ENCODE results near the gene USO1. TPM values are rescaled to one million over a fixed set of nuclear protein-coding genes. Genes with fewer than 3 reads are reported as not detected.

USO1 gene
- total and polyA plus RNA-seq, 2 of the 13 experiments (the other 11 are each of a cell fraction or from before 2014, with no cell fraction given), result 52.2 to 87.7 TPM

- no peak for FAIRE-seq
- TF ChIP-seq HDAC2 (CRISPR knock-in tag; IDR thresholded peaks at IDR 0.05), result no peak
- no peak for TF ChIP-seq ZNF83 (CRISPR knock-in tag; IDR thresholded peaks at IDR 0.05; ENCODE audit: borderline replicate concordance)
- no peak for TF ChIP-seq ATRX (CRISPR knock-in tag; IDR thresholded peaks at IDR 0.05; ENCODE audit: borderline replicate concordance)
- TF ChIP-seq SKI (IDR thresholded peaks at IDR 0.05; ENCODE audit: partially characterized antibody), result no peak
- TF ChIP-seq, protein P1, sequence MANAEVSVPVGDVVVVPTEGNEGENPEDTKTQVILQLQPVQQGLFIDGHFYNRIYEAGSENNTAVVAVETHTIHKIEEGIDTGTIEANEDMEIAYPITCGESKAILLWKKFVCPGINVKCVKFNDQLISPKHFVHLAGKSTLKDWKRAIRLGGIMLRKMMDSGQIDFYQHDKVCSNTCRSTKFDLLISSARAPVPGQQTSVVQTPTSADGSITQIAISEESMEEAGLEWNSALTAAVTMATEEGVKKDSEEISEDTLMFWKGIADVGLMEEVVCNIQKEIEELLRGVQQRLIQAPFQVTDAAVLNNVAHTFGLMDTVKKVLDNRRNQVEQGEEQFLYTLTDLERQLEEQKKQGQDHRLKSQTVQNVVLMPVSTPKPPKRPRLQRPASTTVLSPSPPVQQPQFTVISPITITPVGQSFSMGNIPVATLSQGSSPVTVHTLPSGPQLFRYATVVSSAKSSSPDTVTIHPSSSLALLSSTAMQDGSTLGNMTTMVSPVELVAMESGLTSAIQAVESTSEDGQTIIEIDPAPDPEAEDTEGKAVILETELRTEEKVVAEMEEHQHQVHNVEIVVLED (CRISPR knock-in tag; IDR thresholded peaks at IDR 0.05; ENCODE audit: borderline replicate concordance), result no peak
- no peak for TF ChIP-seq SIX4 (CRISPR knock-in tag; IDR thresholded peaks at IDR 0.05)
- TF ChIP-seq JUND (CRISPR knock-in tag; IDR thresholded peaks at IDR 0.05), result no peak
- no peak for TF ChIP-seq ZBTB40 (IDR thresholded peaks at IDR 0.05)
- TF ChIP-seq ZBTB40 (CRISPR knock-in tag; IDR thresholded peaks at IDR 0.05), result no peak
- TF ChIP-seq, protein P2, sequence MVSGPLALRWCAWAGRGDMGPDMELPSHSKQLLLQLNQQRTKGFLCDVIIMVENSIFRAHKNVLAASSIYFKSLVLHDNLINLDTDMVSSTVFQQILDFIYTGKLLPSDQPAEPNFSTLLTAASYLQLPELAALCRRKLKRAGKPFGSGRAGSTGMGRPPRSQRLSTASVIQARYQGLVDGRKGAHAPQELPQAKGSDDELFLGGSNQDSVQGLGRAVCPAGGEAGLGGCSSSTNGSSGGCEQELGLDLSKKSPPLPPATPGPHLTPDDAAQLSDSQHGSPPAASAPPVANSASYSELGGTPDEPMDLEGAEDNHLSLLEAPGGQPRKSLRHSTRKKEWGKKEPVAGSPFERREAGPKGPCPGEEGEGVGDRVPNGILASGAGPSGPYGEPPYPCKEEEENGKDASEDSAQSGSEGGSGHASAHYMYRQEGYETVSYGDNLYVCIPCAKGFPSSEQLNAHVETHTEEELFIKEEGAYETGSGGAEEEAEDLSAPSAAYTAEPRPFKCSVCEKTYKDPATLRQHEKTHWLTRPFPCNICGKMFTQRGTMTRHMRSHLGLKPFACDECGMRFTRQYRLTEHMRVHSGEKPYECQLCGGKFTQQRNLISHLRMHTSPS (CRISPR knock-in tag; IDR thresholded peaks at IDR 0.05; ENCODE audit: low read depth), result no peak
Measured at GRCh38 chr4:75698162-75698962, 26.0 kb upstream of the USO1 start.

More at GRCh38 chr4:75698162-75698962, 26.0 kb upstream of the USO1 start:
- Histone ChIP-seq H3K36me3 (replicated peaks in 1 of 2; ENCODE audit: control insufficient read depth in 1 of 2, insufficient read depth in 2 of 2, low read length in 2 of 2) (peaks cover 1 to 5% of the 10 kb centered on the region in 2 experiments; a peak in 3 of 5 replicates), H3K9ac (ENCODE audit: insufficient read depth, low read depth, low read length) (no peak overlapping the region), H3K27me3 (ENCODE audit: control insufficient read depth in 1 of 2, insufficient read depth in 2 of 2, low read length in 2 of 2) (no peaks in the 10 kb centered on the region), H3K4me2 (ENCODE audit: low read depth, low read length) (no peak overlapping the region), H2AFZ (ENCODE audit: low read length) (no peak overlapping the region), H3K4me1 (ENCODE audit: insufficient read depth, low read length) (peaks cover 30% of the 10 kb centered on the region), H3K27ac (ENCODE audit: extremely low read length, insufficient read depth, low read length) (no peak overlapping the region), H3K79me2 (ENCODE audit: insufficient read depth, low read length) (no peaks in the 10 kb centered on the region), H4K20me1 (ENCODE audit: insufficient read depth, low read length) (no peaks in the 10 kb centered on the region), H3K9me3 (ENCODE audit: low read length) (no peaks in the 10 kb centered on the region), H3K4me3 (replicated peaks in 1 of 3; ENCODE audit: insufficient read depth in 1 of 3, low read depth in 2 of 3, low read length in 3 of 3) (no peak overlapping the region)
- intact Hi-C loops (cut with micrococcal nuclease; ENCODE audit: unreplicated experiment) (no loop called here), in situ Hi-C loops (cut with HindIII; ENCODE audit: extremely low pct_ligation_motif_present, low pct_unique_long_range_greater_than_20kb) (no loop called here)
- ChIA-PET POLR2A (no interaction called here), CTCF (ENCODE audit: low intra/inter-chr PET ratio, low total read pairs) (no interaction called here)
- DNase-seq (ENCODE audit: low spot score) (no peak), ATAC-seq (no peak)
- 93% methylated on average over 5 of the region's 6 CpGs for whole genome bisulfite sequencing (ENCODE audit: low lambda C conversion rate)
- no TSS peak for BruUV-seq (replicated peaks)
